Calu3 (cell line): ENCODE measurements around the gene CASK. TPM values are rescaled to one million over a fixed set of nuclear protein-coding genes. Genes with fewer than 3 reads are reported as not detected.

Experiments used
- BruUV-seq: library from RNA; stranded (reverse); fragments of 400-500 nt; replicated peaks from 2 replicates; lab custom pipeline; 2021; lab: Mats Ljungman, UMichigan
- CTCF ChIA-PET: fragments of 300-600 bp; sonication (Branson Sonifier 250); formaldehyde crosslinking; loops from one replicate; lab custom pipeline; 2022; ENCODE audit warnings: antibody characterized with exemption; lab: Charles Lee
- DNase-seq: peaks from one replicate; pipeline ENCODE4 v3.0.0; 2022
- H3K27ac Mint-ChIP-seq: one replicate; pipeline ENCODE4 v1.8.0; 2022; ENCODE audit warnings: mixed read lengths; ENCODE audit not compliant: unreplicated experiment
- H3K27me3 Mint-ChIP-seq: one replicate; pipeline ENCODE4 v1.8.0; 2022; ENCODE audit warnings: mixed read lengths; ENCODE audit not compliant: unreplicated experiment
- H3K36me3 Mint-ChIP-seq: one replicate; pipeline ENCODE4 v1.8.0; 2022; ENCODE audit warnings: mild to moderate bottlenecking, moderate library complexity, mixed read lengths; ENCODE audit not compliant: insufficient read depth, unreplicated experiment
- H3K4me1 Mint-ChIP-seq: one replicate; pipeline ENCODE4 v1.8.0; 2022; ENCODE audit warnings: mild to moderate bottlenecking, low read depth, mixed read lengths; ENCODE audit not compliant: unreplicated experiment
- H3K4me3 Mint-ChIP-seq: one replicate; pipeline ENCODE4 v1.8.0; 2022; ENCODE audit warnings: mild to moderate bottlenecking, low read depth, moderate library complexity, mixed read lengths; ENCODE audit not compliant: unreplicated experiment
- H3K9me3 Mint-ChIP-seq: one replicate; pipeline ENCODE4 v1.8.0; 2022; ENCODE audit warnings: low read depth, mixed read lengths; ENCODE audit not compliant: unreplicated experiment
- intact Hi-C: fragments of 100-400 bp; cut with micrococcal nuclease; formaldehyde crosslinking; loops from one replicate; pipeline ENCODE4 v1.10.0; 2022; ENCODE audit not compliant: unreplicated experiment
- total RNA-seq: library from RNA; stranded (reverse); gene quantifications from 2 replicates; pipeline ENCODE4 v1.2.3, GENCODE V29; 2022
- TF ChIP-seq, protein P1 (sequence below): fragments of 200-600 bp; IDR thresholded peaks from one replicate; pipeline ENCODE4 v1.8.0; 2022; ENCODE audit warnings: antibody characterized with exemption; ENCODE audit not compliant: unreplicated experiment

CASK gene
- total RNA-seq, 1 experiment from 2014 or later, result 157 TPM

DNA sequence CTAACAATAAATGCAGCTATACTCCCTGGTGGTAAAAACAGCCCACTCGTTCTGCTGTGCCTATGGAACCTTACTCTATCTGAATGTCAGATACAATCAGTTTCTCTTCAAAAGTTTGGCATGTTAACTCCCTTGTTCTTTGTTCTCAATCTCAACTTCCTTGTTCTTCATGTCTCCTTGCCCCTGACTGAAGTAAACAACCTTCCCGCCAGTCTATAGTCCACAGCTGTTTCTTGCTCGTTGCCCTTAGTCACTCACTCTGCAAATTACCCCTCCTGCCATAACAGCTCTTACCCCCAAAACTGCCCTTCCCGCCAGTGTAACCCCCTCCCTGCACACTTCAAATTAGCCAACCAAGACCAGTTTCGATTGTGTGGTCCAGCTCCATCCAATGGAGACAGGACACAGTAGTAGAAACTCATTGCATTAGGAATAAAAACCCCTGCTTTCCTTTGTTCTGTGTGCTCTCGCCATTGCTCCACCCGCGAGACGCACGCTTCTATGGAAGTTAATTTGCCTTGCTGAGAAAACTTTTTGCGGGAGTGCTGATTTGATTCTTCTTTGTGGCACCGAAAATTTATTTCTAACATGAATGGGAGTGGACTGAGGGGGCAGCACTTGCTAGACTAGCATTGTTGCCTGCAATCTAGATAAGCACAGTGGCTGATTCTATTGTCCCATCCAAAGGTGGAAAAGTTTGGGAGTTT, 206.4 kb downstream of the CASK start:
- CTCF ChIA-PET, result no interaction called here
- DNase-seq, result no peak
- Mint-ChIP-seq H3K27ac (peak overlapping the region; percentile 45), H3K36me3 (peaks cover 9% of the 10 kb centered on the region), H3K4me1 (peaks cover 23% of the 10 kb centered on the region), H3K27me3 (no peaks in the 10 kb centered on the region), H3K9me3 (peaks cover 8% of the 10 kb centered on the region), H3K4me3 (no peak overlapping the region)
- intact Hi-C loops, result no loop called here
- TF ChIP-seq, protein P1, sequence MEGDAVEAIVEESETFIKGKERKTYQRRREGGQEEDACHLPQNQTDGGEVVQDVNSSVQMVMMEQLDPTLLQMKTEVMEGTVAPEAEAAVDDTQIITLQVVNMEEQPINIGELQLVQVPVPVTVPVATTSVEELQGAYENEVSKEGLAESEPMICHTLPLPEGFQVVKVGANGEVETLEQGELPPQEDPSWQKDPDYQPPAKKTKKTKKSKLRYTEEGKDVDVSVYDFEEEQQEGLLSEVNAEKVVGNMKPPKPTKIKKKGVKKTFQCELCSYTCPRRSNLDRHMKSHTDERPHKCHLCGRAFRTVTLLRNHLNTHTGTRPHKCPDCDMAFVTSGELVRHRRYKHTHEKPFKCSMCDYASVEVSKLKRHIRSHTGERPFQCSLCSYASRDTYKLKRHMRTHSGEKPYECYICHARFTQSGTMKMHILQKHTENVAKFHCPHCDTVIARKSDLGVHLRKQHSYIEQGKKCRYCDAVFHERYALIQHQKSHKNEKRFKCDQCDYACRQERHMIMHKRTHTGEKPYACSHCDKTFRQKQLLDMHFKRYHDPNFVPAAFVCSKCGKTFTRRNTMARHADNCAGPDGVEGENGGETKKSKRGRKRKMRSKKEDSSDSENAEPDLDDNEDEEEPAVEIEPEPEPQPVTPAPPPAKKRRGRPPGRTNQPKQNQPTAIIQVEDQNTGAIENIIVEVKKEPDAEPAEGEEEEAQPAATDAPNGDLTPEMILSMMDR, result no peak
- BruUV-seq, result no TSS peak

DNA sequence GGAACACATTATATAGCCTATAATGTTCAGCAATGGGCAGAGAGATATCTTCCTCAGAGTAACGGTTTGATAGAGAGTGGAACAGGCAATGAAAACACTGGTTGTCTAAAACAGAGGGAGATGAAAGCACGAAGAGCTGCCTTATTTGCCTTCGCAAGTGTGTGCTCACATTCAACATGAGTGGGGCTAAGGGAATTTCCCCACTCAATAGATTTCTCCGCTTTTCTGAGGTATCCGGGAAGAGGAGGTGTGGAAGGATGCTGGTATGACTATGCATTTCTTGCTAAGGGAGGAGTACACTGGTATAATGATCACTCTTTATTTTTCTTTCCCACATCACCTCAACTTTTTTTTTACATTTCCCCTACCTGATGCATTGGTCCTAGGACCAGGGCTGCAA, 207.1 kb downstream of the CASK start:
- no TSS peak for BruUV-seq

DNA sequence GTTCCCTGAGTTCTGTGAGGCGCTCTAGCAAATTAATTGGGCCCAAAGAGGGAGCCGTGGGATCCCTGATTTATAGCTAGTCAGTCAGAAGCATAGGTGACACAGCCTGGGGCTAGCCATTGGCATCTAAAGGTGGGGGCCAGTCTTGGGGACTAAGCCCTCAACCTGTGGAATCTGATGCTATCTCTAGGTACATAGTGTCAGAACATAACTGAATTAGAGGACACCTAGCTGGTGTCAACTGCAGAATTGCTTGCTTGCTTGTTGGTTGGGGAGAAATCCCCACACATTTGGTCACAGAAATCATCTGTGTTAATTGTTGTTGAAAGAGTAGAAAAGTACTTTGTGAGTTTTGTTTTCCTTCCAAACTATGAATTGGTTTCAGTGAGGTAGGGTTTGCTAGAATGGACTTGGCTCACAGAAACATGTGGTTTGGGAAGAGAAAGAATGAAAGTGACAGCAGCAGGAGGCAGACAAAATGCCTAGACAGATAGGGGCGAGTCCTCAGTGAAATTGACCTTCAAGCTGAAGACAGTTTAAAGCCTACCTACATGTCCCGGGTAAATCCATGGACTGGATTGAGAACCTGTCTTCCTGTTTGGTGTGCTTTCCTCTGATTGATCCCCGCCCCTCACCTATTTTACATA, 212.2 kb downstream of the CASK start:
- no TSS peak for BruUV-seq
- no peaks in the 10 kb centered on the region for H3K36me3 Mint-ChIP-seq
- H3K9me3 Mint-ChIP-seq, result no peaks in the 10 kb centered on the region
- TF ChIP-seq, protein P1, result no peak
- DNase-seq, result no peak
- intact Hi-C loops, result no loop called here
- CTCF ChIA-PET, result no interaction called here
- no peak overlapping the region for H3K27ac Mint-ChIP-seq
- no peaks in the 10 kb centered on the region for H3K27me3 Mint-ChIP-seq
- H3K4me1 Mint-ChIP-seq, result no peaks in the 10 kb centered on the region
- no peak overlapping the region for H3K4me3 Mint-ChIP-seq

More for the DNA sequence above, 207.1 kb downstream of the CASK start:
- DNase-seq, result no peak
- no peak overlapping the region for H3K27ac Mint-ChIP-seq
- H3K27me3 Mint-ChIP-seq, result no peaks in the 10 kb centered on the region
- peaks cover 16% of the 10 kb centered on the region for H3K4me1 Mint-ChIP-seq
- no peak overlapping the region for H3K4me3 Mint-ChIP-seq
- H3K9me3 Mint-ChIP-seq, result peaks cover 8% of the 10 kb centered on the region
- TF ChIP-seq, protein P1, result no peak
- intact Hi-C loops, result no loop called here
- peaks cover 9% of the 10 kb centered on the region for H3K36me3 Mint-ChIP-seq
- CTCF ChIA-PET, result no interaction called here

DNA sequence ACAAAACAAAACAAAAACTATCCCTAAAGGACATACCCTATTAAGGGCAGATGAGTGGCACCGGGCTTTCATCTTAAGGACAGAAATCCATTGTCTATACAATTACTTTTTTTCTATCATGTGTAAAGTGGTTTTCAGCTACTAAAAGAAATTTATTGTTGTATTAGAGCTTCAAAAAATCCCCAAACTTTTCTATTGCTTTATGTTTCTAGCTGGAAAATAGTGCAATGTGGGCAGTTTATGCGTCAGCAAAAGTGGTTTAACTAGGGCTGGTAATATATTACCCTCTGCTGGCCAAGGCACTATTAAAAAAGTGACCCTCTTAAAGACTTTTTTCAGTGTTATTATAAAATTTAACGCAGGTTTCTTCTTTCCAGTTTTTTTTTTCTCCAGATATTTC, 214.9 kb downstream of the CASK start:
- no peak overlapping the region for H3K27ac Mint-ChIP-seq
- H3K4me3 Mint-ChIP-seq, result no peak overlapping the region
- TF ChIP-seq, protein P1, result no peak
- intact Hi-C loops, result no loop called here
- H3K36me3 Mint-ChIP-seq, result no peaks in the 10 kb centered on the region
- no peaks in the 10 kb centered on the region for H3K4me1 Mint-ChIP-seq
- no TSS peak for BruUV-seq
- no peak for DNase-seq
- no peaks in the 10 kb centered on the region for H3K9me3 Mint-ChIP-seq
- CTCF ChIA-PET, result no interaction called here
- no peaks in the 10 kb centered on the region for H3K27me3 Mint-ChIP-seq
